Epithelial cell of proximal tubule (primary cell): ENCODE data around the gene TBATA. TPM values are rescaled to one million over a fixed set of nuclear protein-coding genes. Genes with fewer than 3 reads are reported as not detected.

Experiments
- DNase-seq: peaks from one replicate; pipeline ENCODE4 v3.0.0-alpha.2; 2011; ENCODE audit warnings: low read depth
- H3K4me3 ChIP-seq: 2 replicates; pipeline ENCODE4 v1.5.1; 2011; ENCODE audit warnings: low read depth, mild to moderate bottlenecking, low read length
- CTCF ChIP-seq: conservative IDR thresholded peaks from 2 replicates; pipeline ENCODE4 v1.5.1; 2012; ENCODE audit warnings: low read depth, mild to moderate bottlenecking, low read length
- total RNA-seq: library from RNA; depleted of rRNA; stranded (reverse); fragments of >200 nt; gene quantifications from 2 replicates; pipeline ENCODE4 v1.2.3, GENCODE V29; 2015

Gene TBATA
- total RNA-seq, 1 donor from 2014 or later = not detected

GRCh38 chr10:70786799-70787415 is 1.7 kb upstream of the TBATA start:
- no peak for DNase-seq
- TF ChIP-seq CTCF = no peak
- no peak overlapping the region for H3K4me3 ChIP-seq

GRCh38 chr10:70784471-70784870 is 706 bp downstream of the TBATA start:
- DNase-seq = no peak
- H3K4me3 ChIP-seq = no peak overlapping the region
- TF ChIP-seq CTCF = no peak

DNA sequence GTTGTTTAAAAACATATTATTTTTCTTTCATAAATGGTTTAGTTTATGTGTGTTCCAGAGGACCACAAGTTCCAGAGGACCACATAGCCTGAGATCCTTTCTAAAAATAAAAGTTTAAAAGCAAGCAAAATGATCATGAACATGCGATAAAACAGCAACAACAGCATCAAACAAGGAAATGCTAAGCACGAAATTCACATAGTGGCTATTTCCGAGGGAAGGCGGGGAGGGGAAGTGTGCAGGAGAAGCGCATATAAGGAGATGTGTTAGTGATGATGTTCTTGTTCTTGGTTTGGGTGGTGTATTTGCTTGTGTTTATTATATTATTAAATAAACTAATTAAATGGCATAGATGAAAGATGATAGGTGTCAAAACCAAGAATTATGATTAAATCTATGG is 1.2 kb downstream of the TBATA start:
- no peak for TF ChIP-seq CTCF
- DNase-seq = no peak
- no peak overlapping the region for H3K4me3 ChIP-seq

DNA sequence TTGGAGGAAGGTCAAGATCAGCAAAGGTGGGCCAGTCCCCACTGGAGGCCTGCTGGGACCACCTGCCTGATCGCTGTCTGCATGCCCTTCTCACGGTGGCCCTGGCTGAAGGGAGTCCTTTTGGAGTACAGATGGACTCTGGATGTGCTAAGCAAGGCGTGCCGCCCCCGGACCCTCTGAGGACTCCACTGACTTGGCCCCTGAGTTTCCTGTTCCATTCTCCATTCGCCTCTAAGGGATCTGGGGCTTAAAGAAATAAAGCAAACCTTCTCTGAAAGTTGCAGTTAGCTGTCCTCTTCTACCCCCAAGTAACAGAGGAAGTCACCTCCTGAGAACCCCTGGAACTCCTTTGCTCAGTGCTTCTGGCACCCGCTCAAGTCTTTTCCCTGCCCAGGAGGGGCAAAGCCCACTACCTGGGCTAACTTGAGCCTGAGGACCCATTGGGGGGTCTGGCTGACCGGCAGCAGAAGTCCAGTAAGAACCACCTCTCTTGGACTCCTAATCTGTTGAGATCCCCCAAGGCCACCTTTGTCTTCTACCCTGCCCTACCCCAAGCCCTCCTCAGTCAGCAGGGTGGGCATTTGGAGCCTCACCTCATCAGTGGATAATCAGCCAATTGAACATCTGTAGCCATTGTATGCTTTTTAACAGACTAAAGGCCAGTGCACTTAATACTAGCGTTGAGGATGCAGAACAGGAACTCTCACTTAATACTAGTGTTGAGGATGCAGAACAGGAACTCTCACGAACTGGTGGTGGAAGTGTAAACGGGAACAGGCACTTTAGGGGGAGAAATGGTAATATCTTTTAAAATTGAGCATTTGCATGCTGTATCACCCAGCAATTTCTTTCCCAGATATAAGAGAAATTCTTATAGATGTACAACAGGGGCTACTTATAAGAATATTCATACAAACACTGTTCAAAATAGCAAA is 2.2 kb downstream of the TBATA start:
- no peak for DNase-seq
- no peak for TF ChIP-seq CTCF
- no peak overlapping the region for H3K4me3 ChIP-seq

GRCh38 chr10:70782086-70782745 is 3.0 kb downstream of the TBATA start:
- DNase-seq = no peak
- no peak overlapping the region for H3K4me3 ChIP-seq
- no peak for TF ChIP-seq CTCF

DNA sequence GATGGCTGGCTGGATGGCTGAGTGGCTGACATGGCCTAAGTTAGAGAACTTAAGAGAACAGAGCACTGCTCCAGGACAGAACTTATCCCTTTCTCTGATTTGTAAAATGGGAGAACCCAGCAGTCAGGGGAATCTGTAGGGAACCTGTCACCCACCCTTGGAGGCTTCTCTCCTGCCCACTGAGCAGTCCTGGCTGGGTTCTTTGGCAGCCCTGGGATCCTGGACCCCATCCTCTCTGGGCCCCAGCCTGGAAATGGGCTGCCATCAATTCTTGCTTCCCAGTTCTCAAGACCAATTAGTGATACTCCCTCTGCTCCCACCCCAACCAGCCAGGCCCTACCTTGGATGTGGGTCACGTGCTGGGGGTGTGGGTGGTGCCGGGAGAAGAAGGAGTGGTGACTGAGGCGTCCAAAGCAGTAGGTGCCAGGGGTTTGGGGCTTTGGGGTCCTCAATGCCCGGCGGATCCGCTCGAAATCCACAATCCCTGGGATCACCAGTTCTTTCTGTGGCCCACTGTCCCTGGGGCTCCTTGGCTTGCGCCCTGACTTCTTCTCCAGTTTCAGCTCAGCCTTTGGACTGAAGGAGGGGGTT is 3.6 kb downstream of the TBATA start:
- no peak overlapping the region for H3K4me3 ChIP-seq
- TF ChIP-seq CTCF = no peak
- no peak for DNase-seq
